IMR-90 (cell line): Measurements from ENCODE around the gene TBC1D22A. TPM values are rescaled to one million over a fixed set of nuclear protein-coding genes. Genes with fewer than 3 reads are reported as not detected.

Experiments used
- ATAC-seq: fragments of 200-7000 bp; cut with Tn5 transposase; 2 replicates; pipeline ENCODE4 v1.9.1; 2020; ENCODE audit warnings: low read depth, mild to moderate bottlenecking, moderate library complexity
- BruUV-seq: library from RNA; stranded (reverse); fragments of 400-500 nt; replicated peaks from 2 replicates; lab custom pipeline; 2021; lab: Mats Ljungman, UMichigan
- CTCF ChIA-PET: fragments of 300-600 bp; formaldehyde crosslinking; extraction: SDS; loops from one replicate; lab custom pipeline; 2021; ENCODE audit warnings: antibody characterized with exemption; lab: Yijun Ruan, JAX
- POLR2A ChIA-PET: fragments of 300-600 bp; sonication (Branson Sonifier 250); formaldehyde crosslinking; loops from one replicate; lab custom pipeline; 2022; ENCODE audit warnings: antibody characterized with exemption; ENCODE audit not compliant: unreplicated experiment; lab: Charles Lee
- DNase-seq: peaks from one replicate; pipeline ENCODE4 v3.0.0; 2013
- H2AFZ ChIP-seq: replicated peaks from 2 replicates; pipeline ENCODE3; 2013; ENCODE audit warnings: low read length, mild to moderate bottlenecking; ENCODE audit not compliant: poor library complexity
- H2AK5ac ChIP-seq: 2 replicates; pipeline ENCODE4 v1.6.1; 2013; ENCODE audit warnings: low read depth, low read length, inconsistent platforms
- H2AK9ac ChIP-seq: replicated peaks from 2 replicates; pipeline ENCODE3; 2013; ENCODE audit warnings: mild to moderate bottlenecking, low read depth, low read length, moderate library complexity; ENCODE audit not compliant: poor library complexity
- H2BK120ac ChIP-seq: 2 replicates; pipeline ENCODE4 v1.6.1; 2013; ENCODE audit warnings: low read depth, low read length, inconsistent platforms
- H2BK15ac ChIP-seq: 3 replicates; pipeline ENCODE4 v1.6.1; 2013; ENCODE audit warnings: low read depth, low read length, inconsistent platforms
- H2BK20ac ChIP-seq: 2 replicates; pipeline ENCODE4 v1.6.1; 2013; ENCODE audit warnings: low read depth, mild to moderate bottlenecking, inconsistent platforms, low read length, moderate library complexity
- H2BK5ac ChIP-seq: 2 replicates; pipeline ENCODE4 v1.6.1; 2013; ENCODE audit warnings: mild to moderate bottlenecking, low read depth, low read length, inconsistent platforms; ENCODE audit not compliant: poor library complexity, severe bottlenecking
- H3K14ac ChIP-seq: replicated peaks from 2 replicates; pipeline ENCODE4 v1.6.1; 2013; ENCODE audit warnings: low read depth, low read length, inconsistent platforms
- H3K18ac ChIP-seq: 2 replicates; pipeline ENCODE4 v1.6.1; 2013; ENCODE audit warnings: low read depth, low read length, control low read depth
- H3K23ac ChIP-seq: 2 replicates; pipeline ENCODE4 v1.6.1; 2013; ENCODE audit warnings: low read depth, low read length, inconsistent platforms
- H3K27ac ChIP-seq: 2 replicates; pipeline ENCODE4 v1.5.1; 2013; ENCODE audit warnings: mild to moderate bottlenecking, control low read depth, low read length; ENCODE audit not compliant: insufficient read depth
- H3K27me3 ChIP-seq: 2 replicates; pipeline ENCODE4 v1.6.1; 2013; ENCODE audit warnings: low read length; ENCODE audit not compliant: control insufficient read depth, insufficient read depth
- H3K36me3 ChIP-seq: 2 replicates; pipeline ENCODE4 v1.6.1; 2013; ENCODE audit warnings: low read length, mixed read lengths; ENCODE audit not compliant: control insufficient read depth, insufficient read depth
- H3K4ac ChIP-seq: 2 replicates; pipeline ENCODE4 v1.6.1; 2013; ENCODE audit warnings: low read depth, low read length, inconsistent platforms
- H3K4me1 ChIP-seq: 2 replicates; pipeline ENCODE4 v1.6.1; 2013; ENCODE audit warnings: low read length, mixed read lengths; ENCODE audit not compliant: control insufficient read depth, insufficient read depth
- H3K4me2 ChIP-seq: 2 replicates; pipeline ENCODE4 v1.6.1; 2013; ENCODE audit warnings: low read depth, mild to moderate bottlenecking, control low read depth, low read length, moderate library complexity
- H3K4me3 ChIP-seq: 2 replicates; pipeline ENCODE4 v1.5.1; 2013; ENCODE audit warnings: low read depth, mild to moderate bottlenecking, control low read depth, low read length, moderate library complexity; ENCODE audit not compliant: insufficient read depth
- H3K56ac ChIP-seq: 2 replicates; pipeline ENCODE4 v1.6.1; 2013; ENCODE audit warnings: low read length, inconsistent platforms; ENCODE audit not compliant: insufficient read depth; ENCODE audit errors: extremely low read depth
- H3K79me1 ChIP-seq, 2 experiments: 2 replicates each; pipeline ENCODE4 v1.6.1; 2013; ENCODE audit warnings: low read length in 2 of 2, inconsistent platforms in 1 of 2, low read depth in 1 of 2
- H3K9ac ChIP-seq: 2 replicates; pipeline ENCODE4 v1.6.1; 2013; ENCODE audit warnings: low read depth, low read length, control low read depth
- H3K9me1 ChIP-seq: 2 replicates; pipeline ENCODE4 v1.6.1; 2013; ENCODE audit warnings: low read length, inconsistent platforms; ENCODE audit not compliant: insufficient read depth
- H3K9me3 ChIP-seq: 2 replicates; pipeline ENCODE4 v1.6.1; 2013; ENCODE audit warnings: low read length; ENCODE audit not compliant: control insufficient read depth, insufficient read depth
- H4K20me1 ChIP-seq: 2 replicates; pipeline ENCODE4 v1.6.1; 2013; ENCODE audit warnings: low read length, inconsistent platforms; ENCODE audit not compliant: insufficient read depth
- H4K5ac ChIP-seq: 2 replicates; pipeline ENCODE4 v1.6.1; 2013; ENCODE audit warnings: mild to moderate bottlenecking, low read depth, low read length, control low read depth
- H4K8ac ChIP-seq, 2 experiments: 2 replicates each; pipeline ENCODE4 v1.6.1; 2013; ENCODE audit warnings: low read depth in 2 of 2, low read length in 2 of 2, control low read depth in 1 of 2, inconsistent platforms in 1 of 2
- H4K91ac ChIP-seq: 2 replicates; pipeline ENCODE4 v1.6.1; 2013; ENCODE audit warnings: low read depth, low read length, inconsistent platforms; ENCODE audit not compliant: insufficient read depth
- CEBPB ChIP-seq: IDR thresholded peaks from 2 replicates; pipeline ENCODE4 v1.6.1; 2012; ENCODE audit warnings: low read depth, low read length, improper control_type of control experiment
- CHD1 ChIP-seq: IDR thresholded peaks from 2 replicates; pipeline ENCODE4 v1.6.1; 2012; ENCODE audit warnings: low read depth, low read length, improper control_type of control experiment
- CTCF ChIP-seq: conservative IDR thresholded peaks from 2 replicates; pipeline ENCODE4 v1.5.1; 2012; ENCODE audit warnings: mild to moderate bottlenecking, low read depth, low read length, improper control_type of control experiment
- FOS ChIP-seq: fragments of 150-350 bp; IDR thresholded peaks from 2 replicates; pipeline ENCODE4 v1.6.1; 2016; ENCODE audit warnings: low read depth, low read length
- MAZ ChIP-seq: IDR thresholded peaks from 2 replicates; pipeline ENCODE4 v1.6.1; 2012; ENCODE audit warnings: low read depth, mild to moderate bottlenecking, low read length, improper control_type of control experiment, moderate library complexity, borderline replicate concordance
- NFE2L2 ChIP-seq: fragments of 150-350 bp; IDR thresholded peaks from 2 replicates; pipeline ENCODE4 v1.6.1; 2016; ENCODE audit warnings: low read depth, mild to moderate bottlenecking, low read length
- POLR2A ChIP-seq: IDR thresholded peaks from 2 replicates; pipeline ENCODE4 v1.6.1; 2012; ENCODE audit warnings: mild to moderate bottlenecking, low read depth, low read length
- RAD21 ChIP-seq: IDR thresholded peaks from 2 replicates; pipeline ENCODE4 v1.6.1; 2012; ENCODE audit warnings: low read length, improper control_type of control experiment
- RCOR1 ChIP-seq: IDR thresholded peaks from 2 replicates; pipeline ENCODE4 v1.6.1; 2012; ENCODE audit warnings: mild to moderate bottlenecking, low read length, improper control_type of control experiment; ENCODE audit not compliant: insufficient replicate concordance
- RFX5 ChIP-seq: IDR thresholded peaks from 2 replicates; pipeline ENCODE4 v1.8.0; 2012; ENCODE audit warnings: low read depth, mild to moderate bottlenecking, low read length, moderate library complexity
- SMC3 ChIP-seq: fragments of 150-350 bp; IDR thresholded peaks from 2 replicates; pipeline ENCODE4 v1.6.1; 2016; ENCODE audit warnings: low read depth, mild to moderate bottlenecking, antibody characterized with exemption, low read length, moderate library complexity
- whole genome bisulfite sequencing, 2 experiments: methylation state at CpG; one replicate each; pipeline versions ENCODE4 v1.1.5 to v1.1.7; 2013; ENCODE audit warnings: missing lambda C conversion rate in 2 of 2; ENCODE audit not compliant: insufficient read length in 1 of 2; ENCODE audit errors: extremely low coverage in 2 of 2; 5-methylcytosine and 5-hydroxymethylcytosine counted together
- dilution Hi-C: fragments of 300-500 bp; cut with HindIII; formaldehyde crosslinking; loops from one replicate; pipeline ENCODE4 v1.14.3; 2018; ENCODE audit warnings: low sequenced_read_pairs; ENCODE audit not compliant: unreplicated experiment
- in situ Hi-C: fragments of 300-500 bp; cut with MboI; formaldehyde crosslinking; loops from 3 replicates; pipeline ENCODE4 v1.14.3; 2019; ENCODE audit warnings: low sequenced_read_pairs, inconsistent platforms, mixed read lengths
- intact Hi-C: fragments of 100-400 bp; cut with micrococcal nuclease; formaldehyde crosslinking; loops from 2 replicates; pipeline ENCODE4 v1.10.0; 2022
- polyA plus RNA-seq, 3 experiments: library from polyadenylated mRNA; depleted of rRNA; stranded (reverse); fragments of >200 nt; gene quantifications; 2 replicates each; pipeline ENCODE4 v1.2.3, GENCODE V29; 2012; ENCODE audit warnings: low replicate concordance in 1 of 3
- total RNA-seq: library from RNA; depleted of rRNA; stranded (reverse); fragments of >200 nt; gene quantifications from 2 replicates; pipeline ENCODE4 v1.2.3, GENCODE V29; 2012
- TF ChIP-seq, protein P1 (sequence below): fragments of 150-350 bp; IDR thresholded peaks from 2 replicates; pipeline ENCODE4 v1.6.1; 2016; ENCODE audit warnings: low read depth, mild to moderate bottlenecking, low read length, moderate library complexity, borderline replicate concordance
- TF ChIP-seq, protein P2 (sequence below): fragments of 150-350 bp; IDR thresholded peaks from 2 replicates; pipeline ENCODE4 v1.6.1; 2017; ENCODE audit warnings: mild to moderate bottlenecking, antibody characterized with exemption, low read length, low read depth

Gene TBC1D22A
- total and polyA plus RNA-seq, 2 of the 4 experiments (the other 2 are of a cell fraction) = 9.0 to 16.7 TPM

GRCh38 chr22:46780453-46780852 is 18.0 kb downstream of the TBC1D22A start:
- peaks cover 44 to 85% of the 10 kb centered on the region in 2 experiments for H3K79me1 ChIP-seq
- no peaks in the 10 kb centered on the region for H3K36me3 ChIP-seq
- H3K9ac ChIP-seq = no peak overlapping the region
- DNase-seq (no peak), ATAC-seq (no peak)
- in situ Hi-C loops (no loop called here), dilution Hi-C loops (no loop called here), intact Hi-C loops (no loop called here)
- POLR2A ChIA-PET = no interaction called here
- no peak overlapping the region for H3K4me3 ChIP-seq
- H2BK20ac ChIP-seq = no peak overlapping the region
- no peak overlapping the region for H2BK120ac ChIP-seq
- peaks cover 50% of the 10 kb centered on the region for H4K20me1 ChIP-seq
- no peak overlapping the region for H2AFZ ChIP-seq
- no peak overlapping the region for H3K4me2 ChIP-seq
- CTCF ChIA-PET = interaction anchor here (0.6 to 1.2 kb wide), 2 partner anchors 22 to 42 kb away, joined by 4 to 6 read pairs; no protein-coding TSS in a partner anchor
- H2BK5ac ChIP-seq = no peak overlapping the region
- H4K5ac ChIP-seq = no peak overlapping the region
- WGBS, 2 experiments = 84% methylated on average over 3 of the region's 9 CpGs; no CpG with 5 or more reads in 1 of the 2 experiments
- H3K4me1 ChIP-seq = peaks cover 3% of the 10 kb centered on the region; the same call in 1 of the 2 replicates
- no peak overlapping the region for H3K4ac ChIP-seq
- no peak overlapping the region for H2AK9ac ChIP-seq
- TF ChIP-seq CHD1 (no peak), CTCF (no peak), RAD21 (no peak), POLR2A (no peak), RCOR1 (no peak), SMC3 (no peak), FOS (no peak), RFX5 (no peak), NFE2L2 (no peak), CEBPB (no peak), MAZ (no peak)
- TF ChIP-seq, protein P1, sequence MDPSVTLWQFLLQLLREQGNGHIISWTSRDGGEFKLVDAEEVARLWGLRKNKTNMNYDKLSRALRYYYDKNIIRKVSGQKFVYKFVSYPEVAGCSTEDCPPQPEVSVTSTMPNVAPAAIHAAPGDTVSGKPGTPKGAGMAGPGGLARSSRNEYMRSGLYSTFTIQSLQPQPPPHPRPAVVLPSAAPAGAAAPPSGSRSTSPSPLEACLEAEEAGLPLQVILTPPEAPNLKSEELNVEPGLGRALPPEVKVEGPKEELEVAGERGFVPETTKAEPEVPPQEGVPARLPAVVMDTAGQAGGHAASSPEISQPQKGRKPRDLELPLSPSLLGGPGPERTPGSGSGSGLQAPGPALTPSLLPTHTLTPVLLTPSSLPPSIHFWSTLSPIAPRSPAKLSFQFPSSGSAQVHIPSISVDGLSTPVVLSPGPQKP = no peak
- TF ChIP-seq, protein P2, sequence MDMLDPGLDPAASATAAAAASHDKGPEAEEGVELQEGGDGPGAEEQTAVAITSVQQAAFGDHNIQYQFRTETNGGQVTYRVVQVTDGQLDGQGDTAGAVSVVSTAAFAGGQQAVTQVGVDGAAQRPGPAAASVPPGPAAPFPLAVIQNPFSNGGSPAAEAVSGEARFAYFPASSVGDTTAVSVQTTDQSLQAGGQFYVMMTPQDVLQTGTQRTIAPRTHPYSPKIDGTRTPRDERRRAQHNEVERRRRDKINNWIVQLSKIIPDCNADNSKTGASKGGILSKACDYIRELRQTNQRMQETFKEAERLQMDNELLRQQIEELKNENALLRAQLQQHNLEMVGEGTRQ = no peak
- no peak overlapping the region for H4K8ac ChIP-seq
- H3K27ac ChIP-seq = no peak overlapping the region
- no peak overlapping the region for H3K18ac ChIP-seq
- H3K56ac ChIP-seq = no peak overlapping the region
- H4K91ac ChIP-seq = no peak overlapping the region
- H3K9me3 ChIP-seq = no peaks in the 10 kb centered on the region
- no peak overlapping the region for H3K23ac ChIP-seq
- H2AK5ac ChIP-seq = no peak overlapping the region
- no peak overlapping the region for H3K14ac ChIP-seq
- H2BK15ac ChIP-seq = no peak overlapping the region
- BruUV-seq = no TSS peak
- H3K27me3 ChIP-seq = no peaks in the 10 kb centered on the region
- H3K9me1 ChIP-seq = peaks cover 26% of the 10 kb centered on the region
